Ovary (tissue), 9 donors: ENCODE results near the gene CDC16. TPM values are rescaled to one million over a fixed set of nuclear protein-coding genes. Genes with fewer than 3 reads are reported as not detected.

Experiments used
- DNase-seq, 5 donors: peaks; one replicate each; pipeline ENCODE4 v3.0.0-alpha.2; 2019 to 2020
- H3K27ac ChIP-seq, 2 donors: fragments of 200-600 bp; one replicate each; pipeline versions ENCODE4 v1.5.1 to v1.8.0; 2019 to 2022
- H3K27me3 ChIP-seq: fragments of 200-600 bp; one replicate; pipeline ENCODE4 v1.8.0; 2022
- H3K36me3 ChIP-seq: fragments of 200-600 bp; sonication (generic); one replicate; pipeline ENCODE4 v1.5.1; 2019
- H3K4me1 ChIP-seq: one replicate; pipeline ENCODE4 v1.8.1; 2013; ENCODE audit warnings: mild to moderate bottlenecking, moderate library complexity; ENCODE audit not compliant: insufficient read depth
- H3K4me3 ChIP-seq: fragments of 200-600 bp; sonication (generic); one replicate; pipeline ENCODE4 v1.5.1; 2017
- H3K9me3 ChIP-seq, 2 donors: fragments of 200-600 bp in 1 of 2; sonication (generic) in 1 of 2; one replicate each; pipeline versions ENCODE4 v1.5.1 to v1.8.1; 2013 to 2019; ENCODE audit warnings: mild to moderate bottlenecking in 1 of 2, moderate library complexity in 1 of 2
- CTCF ChIP-seq, 3 donors: fragments of 450-650 bp in 2 of 3; fragments of 200-600 bp in 1 of 3; IDR thresholded peaks; one replicate each; pipeline versions ENCODE4 v1.5.1 to v1.8.0; 2016 to 2022; ENCODE audit warnings: antibody characterized with exemption in 3 of 3, mild to moderate bottlenecking in 1 of 3
- EP300 ChIP-seq: sonication (generic); formaldehyde crosslinking; IDR thresholded peaks from one replicate; pipeline ENCODE4 v1.6.1; 2017; ENCODE audit warnings: antibody characterized with exemption
- POLR2A ChIP-seq: fragments of 450-650 bp; IDR thresholded peaks from one replicate; pipeline ENCODE4 v1.6.1; 2017; ENCODE audit warnings: antibody characterized with exemption, mild to moderate bottlenecking, moderate library complexity
- WGBS, 3 donors: extraction: QIAGEN DNeasy Blood & Tissue Kit in 1 of 3; methylation state at CpG; one replicate each; pipeline versions ENCODE4 v1.1.5 to v1.1.7; 2013 to 2017; 5-methylcytosine and 5-hydroxymethylcytosine counted together
- intact Hi-C, 4 donors: fragments of 100-400 bp; cut with DNase I; formaldehyde crosslinking; loops; one replicate each; pipeline versions ENCODE4 v1.11.0 to v1.15.1; 2022 to 2023
- polyA plus RNA-seq, 2 donors: library from polyadenylated mRNA; stranded (reverse); fragments of 200-250 nt in 1 of 2; fragments of 350-450 nt in 1 of 2; fragmentation: Illumina TruSeq in 1 of 2; extraction: RNeasy Lipid Tissue Mini Kit (QIAGEN cat#74804) in 1 of 2; gene quantifications; one replicate each; pipeline ENCODE4 v1.2.3, GENCODE V29; 2013 to 2014
- total RNA-seq, 7 donors: library from RNA; depleted of rRNA in 2 of 7; stranded (reverse); fragments of >200 nt in 2 of 7; fragmentation: NEBNext Ultra II Directional in 3 of 7; extraction: Animal tissue kit (Norgen Biotek cat#: 25700) in 3 of 7; gene quantifications; one replicate each; pipeline versions ENCODE4 v1.1.0 to v1.2.4, GENCODE V29; 2016 to 2023
- donor health status: DM: no; HTN: no; CAD: no; lungs with moderate emphysema.
- donor health status: DM: no; HTN: no; CAD: no.
- donor health status: Bipolar disorder and iron deficiency.
- donor health status: DM: yes; HTN: yes; CAD: no.
- donor health status: DM: no; HTN: no; CAD: no.
- donor health status: DM: yes; HTN: yes; CAD: no.

The CDC16 gene
- total and polyA plus RNA-seq, 9 donors, result 42.0 to 88.8 (median 55.2) TPM

- no peaks in the 10 kb centered on the region for H3K9me3 ChIP-seq
- no peak for DNase-seq
- no peak overlapping the region for H3K4me3 ChIP-seq
- intact Hi-C loops, result no loop called here
- H3K27me3 ChIP-seq, result no peaks in the 10 kb centered on the region
- WGBS, 3 donors, result 88 to 91% (median 89%) methylated on average over 4 of the region's 4 CpGs
- TF ChIP-seq POLR2A, result no peak
- no peak for TF ChIP-seq CTCF (IDR thresholded peaks at IDR 0.05)
- no peak for TF ChIP-seq EP300
- H3K36me3 ChIP-seq, result no peaks in the 10 kb centered on the region
- H3K27ac ChIP-seq, result no peak overlapping the region
- H3K4me1 ChIP-seq, result no peaks in the 10 kb centered on the region
Measured at GRCh38 chr13:114257014-114257413, 22.3 kb downstream of the CDC16 start.

GRCh38 chr13:114258589-114258988, 23.9 kb downstream of the CDC16 start:
- Histone ChIP-seq H3K27ac (no peak overlapping the region), H3K9me3 (no peaks in the 10 kb centered on the region), H3K4me1 (no peaks in the 10 kb centered on the region), H3K4me3 (no peak overlapping the region), H3K27me3 (no peaks in the 10 kb centered on the region), H3K36me3 (no peaks in the 10 kb centered on the region)
- intact Hi-C loops, result no loop called here
- no peak for DNase-seq
- TF ChIP-seq EP300 (no peak), CTCF (IDR thresholded peaks at IDR 0.05) (no peak), POLR2A (no peak)
- 91 to 94% (median 91%) methylated on average over 8 of the region's 8 CpGs for WGBS, 3 donors

GRCh38 chr13:114259374-114259773, 24.7 kb downstream of the CDC16 start:
- Histone ChIP-seq H3K4me3 (no peak overlapping the region), H3K27ac (no peak overlapping the region), H3K27me3 (no peaks in the 10 kb centered on the region), H3K36me3 (no peaks in the 10 kb centered on the region), H3K9me3 (no peaks in the 10 kb centered on the region), H3K4me1 (no peaks in the 10 kb centered on the region)
- no peak for DNase-seq
- no peak for TF ChIP-seq EP300
- TF ChIP-seq POLR2A, result no peak
- no peak for TF ChIP-seq CTCF (IDR thresholded peaks at IDR 0.05)
- intact Hi-C loops, result no loop called here
- 75 to 83% (median 80%) methylated on average over 7 of the region's 7 CpGs for WGBS, 3 donors

GRCh38 chr13:114259974-114260373, 25.3 kb downstream of the CDC16 start:
- intact Hi-C loops, result no loop called here
- H3K4me1 ChIP-seq, result no peaks in the 10 kb centered on the region
- TF ChIP-seq POLR2A (no peak), EP300 (no peak), CTCF (IDR thresholded peaks at IDR 0.05) (no peak)
- 89 to 95% (median 92%) methylated on average over 4 of the region's 4 CpGs for WGBS, 3 donors
- H3K4me3 ChIP-seq, result no peak overlapping the region
- H3K27me3 ChIP-seq, result no peaks in the 10 kb centered on the region
- H3K9me3 ChIP-seq, result no peaks in the 10 kb centered on the region
- H3K27ac ChIP-seq, result no peak overlapping the region
- H3K36me3 ChIP-seq, result no peaks in the 10 kb centered on the region
- DNase-seq, result no peak

GRCh38 chr13:114260814-114261213, 26.1 kb downstream of the CDC16 start:
- WGBS, 3 donors, result 88 to 97% (median 94%) methylated on average over 3 of the region's 3 CpGs

More at GRCh38 chr13:114260814-114261213, 26.1 kb downstream of the CDC16 start:
- intact Hi-C loops, result no loop called here
- Histone ChIP-seq H3K9me3 (no peaks in the 10 kb centered on the region), H3K27ac (no peak overlapping the region), H3K36me3 (no peaks in the 10 kb centered on the region), H3K4me3 (no peak overlapping the region), H3K27me3 (no peaks in the 10 kb centered on the region), H3K4me1 (no peaks in the 10 kb centered on the region)
- no peak for TF ChIP-seq CTCF (IDR thresholded peaks at IDR 0.05)
- no peak for TF ChIP-seq POLR2A
- TF ChIP-seq EP300, result no peak
- DNase-seq, result no peak
